Ishikawa (cell line): ENCODE results near the gene ATP5PD.

Experiments
- CEBPB ChIP-seq: IDR thresholded peaks from 2 replicates; pipeline ENCODE4 v1.6.1; 2012
- TAF1 ChIP-seq: IDR thresholded peaks from 2 replicates; pipeline ENCODE4 v1.6.1; 2012; ENCODE audit warnings: low read depth, mild to moderate bottlenecking
- TCF12 ChIP-seq: IDR thresholded peaks from 2 replicates; pipeline ENCODE4 v1.6.1; 2012; ENCODE audit warnings: low read depth

DNA sequence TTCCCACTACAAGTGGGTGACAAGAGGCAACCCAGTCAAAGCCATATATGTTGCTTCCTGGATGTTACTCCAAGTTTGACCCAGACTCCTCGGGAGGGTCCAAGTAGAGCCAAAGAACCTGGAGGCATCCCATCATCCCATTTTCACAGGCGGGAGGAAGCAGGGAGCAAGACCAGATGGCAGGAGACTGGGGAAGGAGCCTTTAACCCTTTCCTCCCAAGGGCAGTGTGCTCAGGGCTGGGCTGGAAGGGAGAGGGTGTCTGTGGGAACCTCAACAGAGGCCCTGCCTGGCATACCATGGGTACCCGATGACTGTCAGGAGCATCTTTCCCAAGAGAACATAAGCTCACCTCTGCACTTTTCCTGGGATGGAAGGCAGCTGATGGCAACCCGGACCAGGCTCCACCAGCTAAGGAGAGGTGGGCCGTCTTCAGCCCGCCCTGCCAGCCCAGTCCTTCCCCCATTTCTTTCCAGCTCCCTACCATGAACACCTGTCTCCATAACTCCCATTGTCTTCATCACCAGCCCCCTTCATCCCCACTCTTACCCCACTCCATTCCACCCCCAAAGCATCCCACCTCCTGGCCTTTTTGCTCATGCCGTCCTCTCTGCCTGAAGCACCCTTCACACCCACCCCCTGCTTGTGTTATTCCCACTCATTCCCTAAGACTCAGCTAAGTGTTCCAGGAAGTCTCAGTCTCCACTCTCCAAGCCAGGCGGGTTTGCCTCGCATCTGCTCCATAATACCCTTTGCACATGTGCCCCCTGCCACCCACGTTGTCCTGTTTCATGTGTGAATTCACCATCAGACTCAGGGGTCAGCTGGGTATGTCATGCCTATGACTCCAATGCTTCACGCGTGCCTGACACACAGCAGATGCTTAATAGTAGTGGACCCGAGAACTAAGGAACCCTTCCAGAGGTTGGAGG lies 35.1 kb upstream of the ATP5PD start:
- TF ChIP-seq CEBPB = no peak
- no peak for TF ChIP-seq TAF1
- TF ChIP-seq TCF12 = no peak
